ENCODE data around the gene SSBP2. TPM values are rescaled to one million over a fixed set of nuclear protein-coding genes. Genes with fewer than 3 reads are reported as not detected.

Gene SSBP2
- total and polyA plus RNA-seq, 2 of the 8 experiments (the other 6 are each of a cell fraction or from before 2014, with no cell fraction given): 21.5 to 36.2 TPM

DNA sequence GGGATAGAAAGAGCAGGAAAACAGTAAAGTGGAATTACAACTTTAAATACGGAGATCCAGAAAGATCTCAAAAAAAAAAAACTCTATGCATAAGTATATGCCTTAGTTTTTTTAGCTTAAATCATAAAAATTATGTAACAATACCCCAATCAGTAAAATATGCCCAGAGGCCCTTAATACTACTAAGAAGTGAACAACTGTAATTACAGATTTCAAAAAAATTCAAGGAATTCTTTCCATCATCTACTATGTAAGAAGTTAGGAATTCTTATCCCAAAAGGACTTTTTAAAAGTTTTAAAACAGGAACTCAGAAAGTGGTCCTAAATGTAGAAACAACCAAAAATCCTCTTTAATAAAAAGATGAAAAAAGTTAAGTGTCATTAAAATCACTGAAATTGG is 111.3 kb downstream of the SSBP2 start:
- Histone ChIP-seq H3K14ac (ENCODE audit: insufficient read length) (no peak overlapping the region), H3K79me2 (ENCODE audit: control insufficient read depth in 1 of 2, insufficient read depth in 2 of 2, low read length in 2 of 2) (no peaks in the 10 kb centered on the region), H3K23ac (ENCODE audit: insufficient read length) (no peak overlapping the region), H3K18ac (ENCODE audit: extremely low read depth, low read length) (no peak overlapping the region), H3K9me3 (ENCODE audit: insufficient read depth in 2 of 2, low read depth in 1 of 2, low read length in 1 of 2) (no peaks in the 10 kb centered on the region), H2AK5ac (ENCODE audit: low read depth, low read length) (no peak overlapping the region), H2BK15ac (ENCODE audit: low read length) (no peak overlapping the region), H3K9ac (replicated peaks in 1 of 4; ENCODE audit: extremely low read depth in 1 of 4, low read depth in 3 of 4, low read length in 3 of 4) (no peak overlapping the region), H2AFZ (ENCODE audit: low read length) (no peak overlapping the region), H3K4me3 (ENCODE audit: extremely low read depth in 1 of 4, insufficient read depth in 2 of 4, low read depth in 3 of 4, low read length in 4 of 4) (no peak overlapping the region), H4K5ac (ENCODE audit: insufficient read length, low read depth, low read length) (no peak overlapping the region), H4K8ac (ENCODE audit: extremely low read depth, insufficient read depth, low read length) (no peak overlapping the region), H3K36me3 (ENCODE audit: control insufficient read depth in 2 of 4, insufficient read depth in 4 of 4, low read length in 3 of 4) (no peaks in the 10 kb centered on the region; a peak in 3 of 8 replicates), H2BK12ac (ENCODE audit: low read depth, low read length) (no peak overlapping the region), H3K79me1 (ENCODE audit: low read depth, low read length) (no peaks in the 10 kb centered on the region), H4K91ac (replicated peaks; ENCODE audit: insufficient read length, low read length) (no peak overlapping the region), H3K23me2 (ENCODE audit: low read depth, low read length) (no peaks in the 10 kb centered on the region), H3K4ac (replicated peaks; ENCODE audit: insufficient read length, low read depth, low read length) (no peak overlapping the region), H3K27me3 (replicated peaks in 1 of 4; ENCODE audit: control insufficient read depth in 3 of 4, extremely low read depth in 1 of 4, insufficient read depth in 3 of 4, low read length in 3 of 4) (no peaks in the 10 kb centered on the region), H3K56ac (replicated peaks; ENCODE audit: insufficient read length, low read depth, low read length) (no peak overlapping the region), H4K20me1 (replicated peaks in 1 of 2; ENCODE audit: control insufficient read depth in 1 of 2, insufficient read depth in 2 of 2, low read length in 2 of 2) (no peaks in the 10 kb centered on the region), H2BK20ac (ENCODE audit: low read length) (no peak overlapping the region), H3K4me1 (replicated peaks in 1 of 4; ENCODE audit: control insufficient read depth in 3 of 4, insufficient read depth in 4 of 4, low read length in 3 of 4) (no peaks in the 10 kb centered on the region), H3K27ac (ENCODE audit: low read depth, low read length) (no peak overlapping the region), H2BK5ac (ENCODE audit: low read depth, low read length) (no peak overlapping the region), H3K4me2 (ENCODE audit: insufficient read depth in 1 of 2, low read depth in 2 of 2, low read length in 2 of 2) (no peak overlapping the region), H2BK120ac (replicated peaks; ENCODE audit: low read depth, low read length) (no peak overlapping the region)
- WGBS, 2 experiments (ENCODE audit: extremely low coverage in 1 of 2, insufficient coverage in 1 of 2, insufficient read length in 1 of 2, insufficient replicate concordance in 2 of 2, low coverage in 1 of 2, low lambda C conversion rate in 2 of 2, missing lambda C conversion rate in 1 of 2): 82% methylated on average over 1 of the region's 1 CpG; no CpG with 5 or more reads in 1 of the 2 experiments
- FAIRE-seq (no peak), DNase-seq (ENCODE audit: low read depth in 1 of 2, low spot score in 2 of 2) (no peak)
- no peak for TF ChIP-seq CHD1 (IDR thresholded peaks at IDR 0.05; ENCODE audit: low read depth, low read length)
- no peak for TF ChIP-seq MAFK (IDR thresholded peaks at IDR 0.05; ENCODE audit: low read depth, low read length)
- no peak for TF ChIP-seq BACH1 (IDR thresholded peaks at IDR 0.05; ENCODE audit: low read length)
- no peak for TF ChIP-seq GTF2F1 (IDR thresholded peaks at IDR 0.05; ENCODE audit: borderline replicate concordance, low read depth, low read length)
- no peak for TF ChIP-seq RAD21 (IDR thresholded peaks at IDR 0.05 in 1 of 2, conservative IDR thresholded peaks at IDR 0.05 in 1 of 2; ENCODE audit: low read depth in 2 of 2, low read length in 2 of 2)
- no peak for TF ChIP-seq KDM1A (IDR thresholded peaks at IDR 0.05; ENCODE audit: borderline replicate concordance, low read length)
- no peak for TF ChIP-seq SP1 (IDR thresholded peaks at IDR 0.05; ENCODE audit: low read depth, low read length)
- TF ChIP-seq TEAD4 (IDR thresholded peaks at IDR 0.05; ENCODE audit: low read depth, low read length): no peak
- no peak for TF ChIP-seq RNF2 (IDR thresholded peaks at IDR 0.05; ENCODE audit: borderline replicate concordance, low read depth, low read length, missing control alignments, poor library complexity, severe bottlenecking)
- TF ChIP-seq PHF8 (conservative IDR thresholded peaks at IDR 0.05; ENCODE audit: low read depth, low read length): no peak
- no peak for TF ChIP-seq NRF1 (IDR thresholded peaks at IDR 0.05; ENCODE audit: low read depth, low read length)
- TF ChIP-seq NANOG (IDR thresholded peaks at IDR 0.05; ENCODE audit: insufficient read depth, low read depth, low read length, poor library complexity, severe bottlenecking): no peak
- CTCF ChIA-PET (ENCODE audit: partially characterized antibody): no interaction called here
- POLR2A ChIA-PET (ENCODE audit: partially characterized antibody): no interaction called here
